Tongue (tissue), 2 donors: ENCODE data around the gene CDH20. TPM values are rescaled to one million over a fixed set of nuclear protein-coding genes. Genes with fewer than 3 reads are reported as not detected.

Source experiments
- DNase-seq: peaks from one replicate; pipeline ENCODE4 v3.0.0-alpha.2; 2015
- total RNA-seq: library from RNA; depleted of rRNA; stranded (reverse); fragments of >200 nt; gene quantifications from one replicate; pipeline ENCODE4 v1.2.3, GENCODE V29; 2014

Gene CDH20
- total RNA-seq = 1.1 TPM

DNA sequence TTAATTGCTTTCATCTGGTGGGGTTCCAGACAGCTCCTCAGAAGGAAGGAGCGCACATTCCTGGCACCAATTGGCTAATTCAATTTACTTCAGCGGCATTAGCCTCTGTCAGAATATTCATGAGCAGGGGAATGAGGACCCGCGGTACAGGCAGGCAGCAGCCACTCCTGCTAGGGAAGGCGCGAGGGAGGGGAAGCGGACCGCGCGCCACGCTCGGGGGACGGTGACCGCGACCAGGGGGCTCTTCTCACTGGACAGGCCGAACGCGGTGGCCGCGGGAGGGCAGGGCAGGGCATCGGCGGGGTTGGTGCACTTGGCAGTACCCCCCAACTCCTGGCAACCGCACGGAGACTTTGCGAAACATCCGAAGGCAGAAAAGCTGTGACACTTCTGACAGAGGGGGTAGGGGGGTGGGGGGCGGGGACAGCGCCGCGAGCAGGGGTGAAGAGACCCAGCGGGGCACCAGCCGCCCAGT is at the start of gene CDH20:
Gene CDH20 (plus strand): TSS at position 160 of the 475 bp plus-strand sequence.
- DNase-seq = peak; percentile 5

DNA sequence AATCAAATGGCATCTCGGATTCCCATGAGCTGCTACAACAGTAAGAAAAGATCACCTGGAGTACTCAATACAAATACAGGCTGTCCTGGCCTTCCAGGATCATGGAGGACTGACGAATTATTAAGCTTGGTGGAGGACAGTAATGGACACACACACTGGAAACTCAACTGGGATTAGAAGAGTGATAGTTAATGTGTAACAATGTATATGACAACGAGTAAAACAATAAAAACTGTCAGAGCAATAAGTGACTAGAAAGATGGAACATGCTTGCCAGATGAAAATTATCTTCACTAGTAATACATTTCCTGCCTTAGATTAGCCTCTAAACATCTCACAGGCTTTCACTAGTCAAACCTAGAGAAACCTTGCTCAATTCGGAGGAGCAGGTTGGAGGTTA is 49.2 kb upstream of the CDH20 start:
- no peak for DNase-seq

GRCh38 chr18:61285777-61286176 is 47.5 kb upstream of the CDH20 start:
- no peak for DNase-seq

GRCh38 chr18:61286867-61287266 is 46.4 kb upstream of the CDH20 start:
- no peak for DNase-seq

DNA sequence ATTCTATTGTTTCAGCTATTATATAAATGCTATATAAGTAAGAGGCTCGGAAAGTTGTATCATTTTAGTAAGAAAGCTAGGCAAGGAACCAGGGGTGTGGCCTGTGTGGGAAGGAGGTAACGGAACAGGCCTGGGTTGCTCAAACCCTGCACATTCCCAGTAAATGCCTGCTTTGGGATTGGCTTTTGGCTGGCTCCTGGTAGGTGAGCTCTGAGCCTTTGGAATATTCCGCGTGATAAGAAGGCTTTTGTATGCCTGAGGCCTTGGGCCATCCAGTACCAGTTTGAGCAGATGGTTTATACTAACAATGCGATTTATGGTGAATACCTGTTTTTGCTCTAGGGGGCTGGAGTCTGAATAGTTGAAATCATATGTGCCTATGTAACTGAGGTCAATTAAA is 42.6 kb upstream of the CDH20 start:
- no peak for DNase-seq

- DNase-seq = no peak
These were observed 40.8 kb upstream of the CDH20 start for GRCh38 chr18:61292280-61293035.

- DNase-seq = no peak
These were observed 38.1 kb upstream of the CDH20 start for GRCh38 chr18:61295153-61295552.

- no peak for DNase-seq
These were observed 25.2 kb upstream of the CDH20 start for GRCh38 chr18:61308004-61308403.

- DNase-seq = no peak
These were observed 24.3 kb upstream of the CDH20 start for GRCh38 chr18:61308795-61309393.

- DNase-seq = peak; percentile 45
These were observed 10.9 kb upstream of the CDH20 start for GRCh38 chr18:61322265-61322873.

- DNase-seq = no peak
These were observed 9.3 kb upstream of the CDH20 start for GRCh38 chr18:61323951-61324350.

- no peak for DNase-seq
These were observed 6.8 kb upstream of the CDH20 start for GRCh38 chr18:61326407-61326806.

DNA sequence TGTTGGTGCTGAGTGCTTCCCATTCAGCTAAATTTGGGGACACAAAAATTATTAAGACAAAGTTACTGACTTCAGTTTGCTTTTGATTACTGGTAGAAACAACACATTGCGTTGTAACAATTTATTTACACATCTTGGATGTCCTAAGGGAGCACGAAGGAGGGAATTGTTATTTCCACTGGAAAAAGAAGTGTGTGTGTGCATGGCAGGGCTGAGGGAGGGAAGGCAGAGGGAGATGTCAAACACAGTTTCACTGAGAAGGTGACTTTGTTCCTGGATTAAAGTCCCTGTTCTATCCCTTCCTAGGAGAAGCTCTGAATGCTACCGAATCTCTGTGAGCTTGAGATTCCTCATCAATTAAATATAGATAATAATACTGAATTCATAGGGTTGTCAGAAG is 3.8 kb upstream of the CDH20 start:
- no peak for DNase-seq

GRCh38 chr18:61331051-61331450 is 2.2 kb upstream of the CDH20 start:
- DNase-seq = no peak

GRCh38 chr18:61333746-61334490 is 688 bp downstream of the CDH20 start:
- DNase-seq = peak; percentile 14

DNA sequence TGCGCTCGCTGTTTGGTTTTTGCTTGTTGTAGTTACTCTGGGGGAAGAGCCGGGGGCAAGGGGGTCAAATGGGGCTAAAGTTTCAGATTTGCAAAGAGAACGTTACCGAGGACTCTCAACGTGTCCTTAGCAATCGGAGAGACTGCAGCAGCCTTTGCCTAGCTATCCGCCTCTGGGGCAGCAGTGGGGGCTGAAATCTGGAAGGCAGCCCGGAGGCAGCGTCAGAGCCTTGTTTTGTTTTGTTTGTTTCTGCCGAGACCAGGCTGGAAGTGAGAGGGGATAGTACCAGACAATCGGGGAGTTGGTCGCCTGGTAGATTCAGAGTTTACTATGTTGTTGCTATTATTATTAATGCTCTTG is 1.2 kb downstream of the CDH20 start:
- DNase-seq = no peak

- no peak for DNase-seq
These were observed 1.9 kb downstream of the CDH20 start for GRCh38 chr18:61334951-61335683.

DNA sequence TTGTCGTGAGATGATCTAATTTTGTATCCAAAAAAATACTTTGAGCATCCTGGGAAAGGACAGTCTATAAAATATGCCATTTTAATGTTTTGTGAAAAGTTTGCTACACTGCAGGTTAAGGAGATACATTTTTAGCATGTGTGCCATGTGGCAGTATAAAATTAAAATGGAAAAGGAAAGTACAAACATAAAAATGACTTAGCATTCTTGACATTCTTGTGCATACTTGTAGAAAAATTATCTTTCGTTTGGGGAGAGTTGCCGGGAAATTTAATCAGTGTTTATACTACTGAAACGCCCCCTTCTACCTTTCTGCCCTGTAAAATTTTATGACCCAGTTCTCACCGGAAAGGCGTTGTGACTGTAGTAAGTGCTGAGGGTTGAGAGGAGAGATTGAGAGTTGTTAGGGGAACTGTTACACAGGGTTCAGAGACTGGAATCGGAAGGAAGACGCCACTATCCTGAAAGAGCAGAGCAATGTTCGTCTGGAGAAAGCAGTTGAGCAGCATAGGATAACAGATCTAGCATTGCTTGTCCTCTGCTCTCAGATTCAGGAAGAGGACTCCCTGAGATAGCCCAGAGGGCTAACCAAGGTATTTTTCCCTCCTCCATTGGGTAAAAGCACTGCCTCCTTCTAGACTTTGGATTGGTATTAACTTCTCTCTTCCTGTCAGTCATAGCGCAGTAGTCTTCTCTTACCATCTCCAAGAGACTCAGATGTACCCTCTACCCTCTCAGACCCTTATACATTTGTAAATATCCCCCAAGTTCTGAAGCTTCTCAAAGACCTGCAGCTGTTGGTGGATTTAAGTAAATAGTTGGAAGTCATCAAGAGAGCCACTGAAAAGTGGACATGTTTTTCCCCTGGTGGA is 2.7 kb downstream of the CDH20 start:
- DNase-seq = no peak

GRCh38 chr18:61336766-61337165 is 3.5 kb downstream of the CDH20 start:
- DNase-seq = no peak

- no peak for DNase-seq
These were observed 4.3 kb downstream of the CDH20 start for GRCh38 chr18:61337527-61337926.

GRCh38 chr18:61340148-61340547 is 6.9 kb downstream of the CDH20 start:
- DNase-seq = no peak
